Body of pancreas (tissue), 4 donors: ENCODE results near the gene PATL2.
"Not testable (repeated sequence)": the region's sequence is repeated elsewhere in the genome, so short reads cannot be mapped to it uniquely, and the experiment has no call there.

ENCODE experiments used
- POLR2A ChIP-seq, 3 donors: fragments of 450-650 bp; IDR thresholded peaks; one replicate each; pipeline ENCODE4 v1.6.1; 2016; ENCODE audit warnings: antibody characterized with exemption in 3 of 3, mild to moderate bottlenecking in 2 of 3
- TF ChIP-seq, protein P1 (sequence below), 7 experiments: fragments of 450-650 bp in 4 of 7; fragments of 200-600 bp in 3 of 7; sonication (generic) in 3 of 7; IDR thresholded peaks; one replicate each; pipeline ENCODE4 v1.5.1; 2016 to 2019; ENCODE audit warnings: antibody characterized with exemption in 7 of 7

DNA sequence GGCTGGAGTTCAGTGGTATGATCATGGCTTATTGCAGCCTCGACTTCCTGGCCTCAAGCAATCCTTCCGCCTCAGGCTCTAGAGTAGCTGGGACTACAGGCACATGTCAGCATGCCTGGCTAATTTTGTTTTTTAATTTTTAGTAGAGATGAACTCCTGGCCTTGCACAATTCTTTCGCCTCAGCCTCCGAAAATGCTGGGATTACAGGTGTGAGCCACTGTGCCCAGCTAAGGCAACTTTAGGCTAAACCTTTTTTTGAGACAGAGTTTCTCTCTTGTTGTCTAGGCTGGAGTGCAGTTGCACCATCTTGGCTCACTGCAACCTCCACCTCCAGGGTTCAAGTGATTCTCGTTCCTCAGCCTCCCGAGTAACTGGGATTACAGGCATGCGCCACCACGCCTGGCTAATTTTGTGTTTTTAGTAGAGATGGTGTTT lies 8.9 kb upstream of the PATL2 start:
- TF ChIP-seq, protein P1, sequence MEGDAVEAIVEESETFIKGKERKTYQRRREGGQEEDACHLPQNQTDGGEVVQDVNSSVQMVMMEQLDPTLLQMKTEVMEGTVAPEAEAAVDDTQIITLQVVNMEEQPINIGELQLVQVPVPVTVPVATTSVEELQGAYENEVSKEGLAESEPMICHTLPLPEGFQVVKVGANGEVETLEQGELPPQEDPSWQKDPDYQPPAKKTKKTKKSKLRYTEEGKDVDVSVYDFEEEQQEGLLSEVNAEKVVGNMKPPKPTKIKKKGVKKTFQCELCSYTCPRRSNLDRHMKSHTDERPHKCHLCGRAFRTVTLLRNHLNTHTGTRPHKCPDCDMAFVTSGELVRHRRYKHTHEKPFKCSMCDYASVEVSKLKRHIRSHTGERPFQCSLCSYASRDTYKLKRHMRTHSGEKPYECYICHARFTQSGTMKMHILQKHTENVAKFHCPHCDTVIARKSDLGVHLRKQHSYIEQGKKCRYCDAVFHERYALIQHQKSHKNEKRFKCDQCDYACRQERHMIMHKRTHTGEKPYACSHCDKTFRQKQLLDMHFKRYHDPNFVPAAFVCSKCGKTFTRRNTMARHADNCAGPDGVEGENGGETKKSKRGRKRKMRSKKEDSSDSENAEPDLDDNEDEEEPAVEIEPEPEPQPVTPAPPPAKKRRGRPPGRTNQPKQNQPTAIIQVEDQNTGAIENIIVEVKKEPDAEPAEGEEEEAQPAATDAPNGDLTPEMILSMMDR (IDR thresholded peaks at IDR 0.05) = not testable (repeated sequence)
- TF ChIP-seq POLR2A (IDR thresholded peaks at IDR 0.05) = not testable (repeated sequence)
